ENCODE measurements around the gene ABCB10. TPM values are rescaled to one million over a fixed set of nuclear protein-coding genes. Genes with fewer than 3 reads are reported as not detected.
A peak's percentile ranks its signal among the peaks of the same experiment; 100 is the strongest.

Gene ABCB10
- total RNA-seq, 1 donor from 2014 or later = 17.3 TPM

GRCh38 chr1:229585338-229585737 is 26.8 kb upstream of the ABCB10 start:
- TF ChIP-seq CTCF (IDR thresholded peaks at IDR 0.05) = no peak
- Histone ChIP-seq H3K4me1 (peaks cover 12% of the 10 kb centered on the region), H3K9me3 (no peaks in the 10 kb centered on the region), H3K27ac (no peak overlapping the region), H3K36me3 (no peaks in the 10 kb centered on the region), H3K4me3 (no peak overlapping the region), H3K27me3 (no peaks in the 10 kb centered on the region)
- no peak for DNase-seq
- no peak for ATAC-seq
- intact Hi-C loops (cut with DNase I) = no loop called here

- intact Hi-C loops (cut with DNase I) = no loop called here
- Histone ChIP-seq H3K9me3 (no peaks in the 10 kb centered on the region), H3K4me3 (no peak overlapping the region), H3K27ac (no peak overlapping the region), H3K36me3 (no peaks in the 10 kb centered on the region), H3K4me1 (peaks cover 27% of the 10 kb centered on the region), H3K27me3 (no peaks in the 10 kb centered on the region)
- ATAC-seq (no peak), DNase-seq (no peak)
- no peak for TF ChIP-seq CTCF (IDR thresholded peaks at IDR 0.05)
Measured at GRCh38 chr1:229582715-229583114, 24.2 kb upstream of the ABCB10 start.

- Histone ChIP-seq H3K4me1 (peaks cover 27% of the 10 kb centered on the region), H3K27ac (no peak overlapping the region), H3K27me3 (no peaks in the 10 kb centered on the region), H3K36me3 (no peaks in the 10 kb centered on the region), H3K9me3 (no peaks in the 10 kb centered on the region), H3K4me3 (no peak overlapping the region)
- intact Hi-C loops (cut with DNase I) = no loop called here
- ATAC-seq = peak; percentile 82
- DNase-seq = no peak
- TF ChIP-seq CTCF (IDR thresholded peaks at IDR 0.05) = no peak
Measured at GRCh38 chr1:229582011-229582694, 23.6 kb upstream of the ABCB10 start.

GRCh38 chr1:229581485-229581884 is 23.0 kb upstream of the ABCB10 start:
- Histone ChIP-seq H3K9me3 (no peaks in the 10 kb centered on the region), H3K4me1 (peaks cover 27% of the 10 kb centered on the region), H3K27me3 (no peaks in the 10 kb centered on the region), H3K4me3 (no peak overlapping the region), H3K36me3 (no peaks in the 10 kb centered on the region), H3K27ac (no peak overlapping the region)
- TF ChIP-seq CTCF (IDR thresholded peaks at IDR 0.05) = no peak
- ATAC-seq (no peak), DNase-seq (no peak)
- intact Hi-C loops (cut with DNase I) = no loop called here

GRCh38 chr1:229579059-229579673 is 20.7 kb upstream of the ABCB10 start:
- Histone ChIP-seq H3K36me3 (no peaks in the 10 kb centered on the region), H3K4me3 (no peak overlapping the region), H3K27ac (peak overlapping the region; percentile 37), H3K4me1 (peaks cover 27% of the 10 kb centered on the region), H3K27me3 (no peaks in the 10 kb centered on the region), H3K9me3 (no peaks in the 10 kb centered on the region)
- no peak for TF ChIP-seq CTCF (IDR thresholded peaks at IDR 0.05)
- DNase-seq (no peak), ATAC-seq (peak; percentile 78)
- intact Hi-C loops (cut with DNase I) = no loop called here

All from upper lobe of right lung (tissue), 1 donor.